GM12864 (cell line): ENCODE data around the gene ZC3H15.
A peak's percentile ranks its signal among the peaks of the same experiment; 100 is the strongest.

Experiments used
- DNase-seq: peaks from one replicate; pipeline ENCODE4 v3.0.0-alpha.2; 2011; ENCODE audit warnings: low read depth
- H3K4me3 ChIP-seq: 2 replicates; pipeline ENCODE4 v1.5.1; 2011; ENCODE audit warnings: mild to moderate bottlenecking, low read depth, low read length, control low read depth
- CTCF ChIP-seq: IDR thresholded peaks from 2 replicates; pipeline ENCODE4 v1.5.1; 2011; ENCODE audit warnings: low read depth, mild to moderate bottlenecking, moderate library complexity, low read length, control low read depth, inconsistent platforms; ENCODE audit errors: missing control alignments

Gene ZC3H15

GRCh38 chr2:186477790-186478189 is 8.3 kb upstream of the ZC3H15 start:
- no peak for DNase-seq
- TF ChIP-seq CTCF, result no peak
- H3K4me3 ChIP-seq, result no peak overlapping the region

- no peak for TF ChIP-seq CTCF
- no peak overlapping the region for H3K4me3 ChIP-seq
- DNase-seq, result no peak
Observed at GRCh38 chr2:186480991-186481390, 5.1 kb upstream of the ZC3H15 start.

- peak overlapping the region; percentile 82 for H3K4me3 ChIP-seq
- DNase-seq, result no peak
- TF ChIP-seq CTCF, result no peak
Observed at GRCh38 chr2:186484062-186484735, 1.9 kb upstream of the ZC3H15 start.

GRCh38 chr2:186485576-186485870 is 537 bp upstream of the ZC3H15 start:
- no peak for TF ChIP-seq CTCF
- H3K4me3 ChIP-seq, result peak overlapping the region; percentile 82
- DNase-seq, result no peak

- no peak for DNase-seq
- TF ChIP-seq CTCF, result no peak
Observed at GRCh38 chr2:186486651-186487647, 889 bp downstream of the ZC3H15 start.

GRCh38 chr2:186493564-186494085 is 7.6 kb downstream of the ZC3H15 start:
- TF ChIP-seq CTCF, result no peak
- DNase-seq, result no peak
- no peak overlapping the region for H3K4me3 ChIP-seq

More at GRCh38 chr2:186486651-186487647, 889 bp downstream of the ZC3H15 start:
- peak overlapping the region; percentile 82 for H3K4me3 ChIP-seq

GRCh38 chr2:186496401-186496800 is 10.3 kb downstream of the ZC3H15 start:
- no peak overlapping the region for H3K4me3 ChIP-seq
- DNase-seq, result no peak
- no peak for TF ChIP-seq CTCF
